BLaER1 treated with 17β-estradiol and CSF1 and Interleukin-3, amounts not matched to agents 10 nM and 100 nM (cell line): ENCODE measurements around the gene NLRP13.
"Not testable (repeated sequence)": the region's sequence is repeated elsewhere in the genome, so short reads cannot be mapped to it uniquely, and the experiment has no call there.

Experiments used
- H3K27ac ChIP-seq, 11 experiments: shearing (Covaris generic); formaldehyde crosslinking; 2 replicates each; pipeline ENCODE4 v1.8.1; 2022
- H3K27me3 ChIP-seq, 11 experiments: shearing (Covaris generic); formaldehyde crosslinking; 2 replicates each; pipeline ENCODE4 v1.8.1; 2022
- H3K36me3 ChIP-seq, 11 experiments: shearing (Covaris generic); formaldehyde crosslinking; 2 replicates each; pipeline ENCODE4 v1.8.1; 2022
- H3K4me1 ChIP-seq, 10 experiments: shearing (Covaris generic); formaldehyde crosslinking; 2 replicates each; pipeline ENCODE4 v1.8.1; 2022
- H3K4me2 ChIP-seq, 11 experiments: shearing (Covaris generic); formaldehyde crosslinking; 2 replicates each; pipeline ENCODE4 v1.8.1; 2022
- H3K4me3 ChIP-seq, 10 experiments: shearing (Covaris generic); formaldehyde crosslinking; 2 replicates each; pipeline ENCODE4 v1.8.1; 2022
- H3K9ac ChIP-seq, 11 experiments: shearing (Covaris generic); formaldehyde crosslinking; 2 replicates each; pipeline ENCODE4 v1.8.1; 2022
- H3K9me3 ChIP-seq, 11 experiments: shearing (Covaris generic); formaldehyde crosslinking; replicated peaks in 1 of 11; 2 replicates each; pipeline ENCODE4 v1.8.1; 2022
- H4K20me1 ChIP-seq, 11 experiments: shearing (Covaris generic); formaldehyde crosslinking; 2 replicates each; pipeline ENCODE4 v1.8.1; 2022
- Cebpa-rat ChIP-seq, 11 experiments: shearing (Covaris generic); IDR thresholded peaks; 2 replicates each; pipeline ENCODE4 v1.8.1; 2022

The NLRP13 gene

GRCh38 chr19:55931936-55932386, at the start of gene NLRP13:
Gene NLRP13, minus strand, starts transcription at chr19:55932336. Its CDS starts 25 bp downstream, at chr19:55932311.
- no peaks in the 10 kb centered on the region for H3K27me3 ChIP-seq
- H3K36me3 ChIP-seq: no peaks in the 10 kb centered on the region
- TF ChIP-seq Cebpa-rat (IDR thresholded peaks at IDR 0.05): no peak
- H3K9me3 ChIP-seq: peaks cover 0 to 13% (median 0%) of the 10 kb centered on the region in 11 experiments; a peak in 3 of 22 replicates
- H3K4me1 ChIP-seq: no peaks in the 10 kb centered on the region
- no peak within 1 kb of the TSS for H3K27ac ChIP-seq
- no peak within 1 kb of the TSS for H3K4me2 ChIP-seq
- no peaks in the 10 kb centered on the region for H4K20me1 ChIP-seq
- H3K4me3 ChIP-seq: no peak within 1 kb of the TSS
- H3K9ac ChIP-seq: no peak within 1 kb of the TSS

GRCh38 chr19:55980415-55980814, 48.3 kb upstream of the NLRP13 start:
- H3K9me3 ChIP-seq: peaks cover 5 to 24% (median 17%) of the 10 kb centered on the region in 11 experiments; a peak in 18 of 22 replicates

DNA sequence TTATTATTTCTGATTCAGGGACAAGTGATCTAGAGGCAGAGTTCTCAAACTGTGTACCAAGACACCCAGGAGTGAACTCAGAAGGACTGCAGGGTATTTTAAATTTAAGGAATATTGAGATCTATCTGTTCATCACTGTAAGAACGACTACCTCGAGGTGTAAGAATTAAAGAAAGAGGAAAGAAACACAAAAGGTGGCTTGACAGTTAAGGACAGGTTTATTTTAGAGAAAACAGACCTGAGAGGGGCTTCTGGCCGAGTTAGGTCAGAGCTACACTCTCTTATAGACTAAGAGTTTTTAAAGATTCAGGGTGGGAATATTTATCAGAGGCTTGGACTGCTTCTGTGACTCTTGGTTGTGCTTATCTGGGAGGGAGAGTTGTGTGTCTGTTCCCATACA, 41.8 kb upstream of the NLRP13 start:
- no peaks in the 10 kb centered on the region for H3K36me3 ChIP-seq
- H3K27ac ChIP-seq: no peak overlapping the region
- peaks cover 11 to 38% (median 17%) of the 10 kb centered on the region in 11 experiments; a peak in 20 of 22 replicates for H3K9me3 ChIP-seq
- TF ChIP-seq Cebpa-rat (IDR thresholded peaks at IDR 0.05): no peak
- no peak overlapping the region for H3K4me3 ChIP-seq
- no peak overlapping the region for H3K9ac ChIP-seq
- H3K4me2 ChIP-seq: no peak overlapping the region
- no peaks in the 10 kb centered on the region for H3K4me1 ChIP-seq
- no peaks in the 10 kb centered on the region for H3K27me3 ChIP-seq
- H4K20me1 ChIP-seq: no peaks in the 10 kb centered on the region

More at GRCh38 chr19:55980415-55980814, 48.3 kb upstream of the NLRP13 start:
- peaks cover 0 to 7% (median 0%) of the 10 kb centered on the region in 10 experiments; a peak in 5 of 20 replicates for H3K4me1 ChIP-seq
- H4K20me1 ChIP-seq: no peaks in the 10 kb centered on the region
- H3K27ac ChIP-seq: no peak overlapping the region
- no peaks in the 10 kb centered on the region for H3K27me3 ChIP-seq
- H3K4me3 ChIP-seq: no peak overlapping the region
- no peak overlapping the region for H3K9ac ChIP-seq
- H3K36me3 ChIP-seq: no peaks in the 10 kb centered on the region
- peak overlapping the region in 5 of 11 experiments; percentile 1 to 23 (median 14); a peak in 6 of 22 replicates for H3K4me2 ChIP-seq
- no peak for TF ChIP-seq Cebpa-rat (IDR thresholded peaks at IDR 0.05)

GRCh38 chr19:55962186-55962585, 30.1 kb upstream of the NLRP13 start:
- Histone ChIP-seq H3K27ac (no peak overlapping the region), H3K9me3 (no peaks in the 10 kb centered on the region), H3K4me3 (no peak overlapping the region), H3K27me3 (no peaks in the 10 kb centered on the region), H3K4me1 (peaks cover 0 to 15% (median 0%) of the 10 kb centered on the region in 10 experiments; a peak in 4 of 20 replicates), H3K36me3 (no peaks in the 10 kb centered on the region), H3K9ac (no peak overlapping the region), H4K20me1 (no peaks in the 10 kb centered on the region), H3K4me2 (peak overlapping the region in 2 of 11 experiments; percentile 3 to 16; a peak in 1 of 22 replicates)
- TF ChIP-seq Cebpa-rat (IDR thresholded peaks at IDR 0.05): no peak

GRCh38 chr19:55959996-55960675, 28.0 kb upstream of the NLRP13 start:
- Histone ChIP-seq H3K27me3 (no peaks in the 10 kb centered on the region), H4K20me1 (no peaks in the 10 kb centered on the region), H3K36me3 (no peaks in the 10 kb centered on the region), H3K9me3 (no peaks in the 10 kb centered on the region), H3K9ac (no peak overlapping the region), H3K4me3 (no peak overlapping the region), H3K27ac (no peak overlapping the region), H3K4me2 (no peak overlapping the region), H3K4me1 (peaks cover 0 to 15% (median 0%) of the 10 kb centered on the region in 10 experiments; a peak in 4 of 20 replicates)
- TF ChIP-seq Cebpa-rat (IDR thresholded peaks at IDR 0.05): no peak

DNA sequence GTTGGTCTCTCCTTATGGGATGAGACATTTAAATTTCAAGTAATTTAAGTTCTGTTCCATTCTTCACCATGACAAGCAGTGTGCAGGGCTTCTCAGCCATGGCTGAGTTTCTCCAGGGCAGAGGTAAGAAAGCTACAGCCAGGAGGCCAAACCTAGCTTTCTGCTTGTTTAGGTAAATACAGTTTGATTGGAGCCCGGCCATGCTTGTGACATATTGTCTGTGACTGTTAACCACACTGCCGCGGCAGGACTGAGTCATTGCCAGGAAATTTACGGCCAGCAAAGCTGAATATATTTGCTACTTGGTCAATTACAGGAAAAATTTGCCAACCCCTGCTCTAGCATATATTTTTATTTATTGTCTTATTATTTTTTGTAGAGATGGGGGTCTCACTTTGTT, 26.2 kb upstream of the NLRP13 start:
- peaks cover 0 to 15% (median 0%) of the 10 kb centered on the region in 10 experiments; a peak in 4 of 20 replicates for H3K4me1 ChIP-seq
- H3K27ac ChIP-seq: no peak overlapping the region
- peak overlapping the region in 3 of 11 experiments; percentile 7 to 12 (median 11); a peak in 1 of 22 replicates for H3K4me2 ChIP-seq
- H4K20me1 ChIP-seq: no peaks in the 10 kb centered on the region
- no peaks in the 10 kb centered on the region for H3K9me3 ChIP-seq
- H3K27me3 ChIP-seq: no peaks in the 10 kb centered on the region
- TF ChIP-seq Cebpa-rat (IDR thresholded peaks at IDR 0.05): no peak
- no peak overlapping the region for H3K9ac ChIP-seq
- H3K36me3 ChIP-seq: no peaks in the 10 kb centered on the region
- H3K4me3 ChIP-seq: no peak overlapping the region

DNA sequence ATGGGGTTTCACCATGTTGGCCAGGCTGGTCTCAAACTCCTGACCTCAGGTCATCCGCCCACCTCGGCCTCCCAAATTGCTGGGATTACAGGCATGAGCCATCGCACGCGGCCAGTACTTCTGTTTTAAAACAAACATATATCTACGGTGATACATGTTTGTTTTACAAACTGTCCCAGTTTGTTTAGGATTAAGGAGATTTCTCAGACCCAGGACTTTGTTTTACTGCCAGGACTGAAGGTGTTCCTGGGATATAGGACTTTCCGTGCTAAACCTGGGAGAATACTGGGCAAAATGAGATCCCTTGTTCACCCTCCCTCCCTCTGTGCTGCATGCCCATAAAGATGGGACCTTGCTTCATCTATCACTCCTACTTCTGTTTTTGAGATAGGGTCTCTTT, 24.3 kb upstream of the NLRP13 start:
- Histone ChIP-seq H3K36me3 (no peaks in the 10 kb centered on the region), H3K27ac (no peak overlapping the region), H3K9ac (no peak overlapping the region), H3K4me2 (no peak overlapping the region), H3K4me1 (peaks cover 0 to 6% (median 0%) of the 10 kb centered on the region in 10 experiments; a peak in 2 of 20 replicates), H3K4me3 (no peak overlapping the region), H4K20me1 (no peaks in the 10 kb centered on the region), H3K27me3 (no peaks in the 10 kb centered on the region), H3K9me3 (0 out of 22 replicates have a peak, but pooled peaks cover 0 to 6% (median 0%) of the 10 kb centered on the region in 11 experiments)
- TF ChIP-seq Cebpa-rat (IDR thresholded peaks at IDR 0.05): no peak

- not testable (repeated sequence) for H3K4me2 ChIP-seq, H3K27me3 ChIP-seq, H3K4me1 ChIP-seq, H3K4me3 ChIP-seq, H4K20me1 ChIP-seq, H3K36me3 ChIP-seq, H3K27ac ChIP-seq, H3K9ac ChIP-seq
- peaks cover 0 to 27% (median 13%) of the 10 kb centered on the region in 11 experiments; a peak in 13 of 22 replicates for H3K9me3 ChIP-seq
Measured at GRCh38 chr19:55950566-55950965, 18.4 kb upstream of the NLRP13 start.

- TF ChIP-seq Cebpa-rat (IDR thresholded peaks at IDR 0.05): no peak
- Histone ChIP-seq H3K27ac (no peak within 1 kb of the TSS), H3K9ac (no peak within 1 kb of the TSS), H3K4me1 (peaks cover 0 to 11% (median 8%) of the 10 kb centered on the region in 10 experiments; a peak in 11 of 20 replicates), H3K36me3 (no peaks in the 10 kb centered on the region), H3K9me3 (peaks cover 0 to 27% (median 8%) of the 10 kb centered on the region in 11 experiments; a peak in 13 of 22 replicates), H3K27me3 (no peaks in the 10 kb centered on the region), H4K20me1 (no peaks in the 10 kb centered on the region), H3K4me3 (no peak within 1 kb of the TSS), H3K4me2 (no peak within 1 kb of the TSS)
Measured at GRCh38 chr19:55947532-55947931, 15.4 kb upstream of the NLRP13 start, which contains the start of gene NLRP8. Gene NLRP8, plus strand, starts transcription at chr19:55947832.
